Measurements from ENCODE around the gene HSD17B2.
"Not testable (repeated sequence)": the region's sequence is repeated elsewhere in the genome, so short reads cannot be mapped to it uniquely, and the experiment has no call there.

HSD17B2 gene

DNA sequence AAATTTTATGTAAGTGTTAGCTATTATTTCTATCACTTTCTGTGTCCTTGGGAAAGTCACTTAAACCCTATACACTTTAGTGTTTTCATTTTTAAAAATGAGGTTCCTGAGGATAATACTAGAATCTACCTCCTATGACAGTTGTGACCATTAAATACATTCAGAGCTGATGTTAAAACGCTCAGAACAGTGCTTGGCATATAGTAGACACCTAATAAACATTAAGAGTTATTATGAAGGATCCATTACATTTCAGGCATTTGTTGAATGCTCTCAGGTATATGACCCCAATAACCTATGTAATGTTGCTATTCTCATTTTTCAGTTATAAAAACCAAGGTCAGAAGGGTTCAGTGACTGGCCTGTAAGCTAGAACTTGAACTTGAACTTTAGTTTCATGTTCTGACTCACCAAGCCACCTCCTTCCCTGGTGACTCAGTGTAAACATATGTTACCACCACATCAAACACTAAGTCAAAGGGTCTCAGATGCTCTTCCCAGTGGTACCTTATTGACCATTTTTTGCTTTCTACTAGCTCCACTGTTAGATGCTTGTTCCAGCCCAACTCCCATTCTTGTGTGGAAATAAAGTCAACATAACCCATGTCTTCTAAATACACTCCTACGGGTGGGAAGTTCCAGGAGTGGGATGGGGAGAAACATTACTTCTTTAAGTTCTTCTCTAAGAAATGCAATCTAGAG, 47.6 kb downstream of the HSD17B2 start:
- no peak for DNase-seq

DNA sequence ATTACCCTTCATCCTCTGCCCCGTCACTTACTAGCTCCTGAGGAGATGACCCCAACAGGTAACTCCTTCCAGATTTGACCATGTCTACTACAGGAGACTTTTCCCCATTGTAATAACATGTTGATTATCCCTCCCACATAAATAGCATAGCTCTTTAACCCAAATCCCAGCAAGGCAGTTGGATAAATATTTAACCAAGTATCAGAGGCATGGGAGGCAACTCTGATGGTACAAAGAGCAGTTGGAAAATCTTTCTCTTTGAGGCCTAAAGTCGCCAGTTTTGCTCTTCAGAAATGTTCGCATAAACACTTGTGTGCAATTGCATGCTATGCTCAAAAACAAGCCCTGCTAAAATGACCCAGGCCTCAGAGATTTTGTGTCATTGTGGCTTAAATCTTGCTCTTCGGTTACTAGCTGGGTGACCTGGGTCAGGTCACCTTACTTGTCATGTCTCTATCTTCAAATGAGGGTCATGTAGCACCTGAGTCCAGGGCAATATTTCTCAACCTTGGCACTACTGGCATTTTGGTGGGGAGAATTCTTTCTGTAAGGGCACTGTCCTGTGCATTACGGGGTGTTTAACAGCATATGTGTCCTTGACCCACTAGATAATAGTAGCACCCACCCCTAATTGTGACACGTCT, 48.8 kb downstream of the HSD17B2 start:
- no peak for DNase-seq

DNA sequence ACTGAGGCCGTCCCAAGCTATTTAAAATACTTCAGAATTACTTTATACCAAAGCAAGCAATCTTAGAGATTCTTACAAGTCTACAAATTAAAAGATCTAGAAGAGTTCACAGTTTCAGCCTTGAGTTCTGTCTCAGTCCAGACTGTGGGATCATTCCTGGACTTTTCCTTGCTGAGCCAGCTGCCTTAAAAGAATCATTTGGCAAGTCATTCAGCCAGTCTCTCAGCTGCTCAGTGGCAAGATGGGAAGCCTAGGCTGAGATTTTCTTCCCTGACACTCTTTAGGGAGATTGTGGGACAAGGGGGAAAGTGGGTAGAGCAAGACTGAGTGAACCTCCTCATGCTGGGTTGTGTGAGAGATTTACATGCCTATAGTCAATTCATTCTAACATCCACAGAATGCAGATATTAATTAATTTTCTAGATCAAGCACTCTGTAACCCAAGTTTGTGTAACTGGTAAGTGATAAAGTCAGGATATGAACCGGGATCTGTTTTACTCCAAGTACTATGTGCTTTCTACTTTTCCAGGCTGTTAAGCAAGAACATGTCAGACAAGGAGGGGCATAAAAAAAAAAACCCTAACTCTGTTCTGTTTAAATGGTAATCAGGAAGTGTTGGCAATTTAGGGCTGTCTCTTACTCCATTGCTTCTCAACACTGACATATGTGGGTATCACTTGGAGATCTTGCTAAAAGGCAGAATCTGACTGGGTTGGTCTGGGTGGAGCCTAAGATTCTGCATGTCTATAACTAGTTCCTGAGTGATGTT, 50.1 kb downstream of the HSD17B2 start:
- DNase-seq, result no peak

DNA sequence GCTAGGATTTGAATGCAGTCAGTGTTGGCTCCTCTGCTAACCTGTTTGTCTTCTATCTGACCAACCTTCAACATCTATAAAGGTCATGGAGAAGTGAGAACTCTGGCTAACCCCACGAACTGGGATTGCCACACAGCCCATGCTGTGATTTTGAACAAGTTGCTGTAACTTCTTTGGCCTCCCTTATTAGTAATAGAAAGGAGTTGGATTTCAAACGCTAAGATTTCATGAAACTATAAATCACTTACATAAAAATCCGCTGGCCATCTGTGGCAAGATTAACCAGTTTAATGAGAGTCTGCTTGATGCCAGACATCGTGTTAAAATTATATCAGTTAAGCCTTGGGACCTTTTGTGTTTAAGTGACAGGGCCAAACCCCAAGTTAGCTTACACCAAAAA, 53.4 kb downstream of the HSD17B2 start:
- no peak for DNase-seq

DNA sequence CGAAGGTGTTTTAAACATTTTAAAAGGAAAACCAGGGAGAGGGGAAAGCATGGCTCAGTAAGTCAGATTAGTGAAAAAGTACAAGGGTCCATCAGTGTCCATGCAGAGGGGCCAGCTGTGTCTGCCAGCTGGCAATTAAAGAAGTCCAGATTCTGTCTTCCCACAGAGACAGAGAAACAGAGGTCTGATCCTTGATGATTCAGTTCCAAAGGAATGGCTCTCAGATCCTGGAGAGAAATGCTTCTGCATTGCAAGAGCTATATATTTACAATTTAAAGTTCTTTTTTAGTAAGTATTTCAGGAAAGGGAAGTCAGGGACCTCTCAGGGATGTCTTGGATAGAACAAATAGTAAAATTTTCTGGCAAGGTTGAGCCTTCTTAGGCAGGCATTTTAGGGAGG, 56.2 kb downstream of the HSD17B2 start:
- no peak for DNase-seq

DNA sequence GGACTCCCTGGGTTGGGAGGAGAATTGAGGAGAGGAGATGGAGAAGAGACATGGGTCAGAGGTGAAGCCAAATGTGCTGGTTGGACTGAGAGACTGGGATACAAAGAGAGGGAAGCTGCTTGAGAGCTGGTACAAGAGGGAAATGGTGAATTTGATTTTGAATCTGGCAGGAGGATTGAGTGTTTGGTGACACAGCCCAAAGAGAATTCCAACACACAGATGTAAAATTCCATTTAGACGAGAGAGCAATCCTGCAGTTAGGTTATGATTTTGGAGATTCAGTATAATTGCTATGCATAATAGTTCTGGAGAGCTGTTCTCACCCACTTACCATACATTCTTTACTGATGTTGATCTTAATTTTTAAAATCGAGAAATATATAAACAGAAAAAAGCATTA, 57.7 kb downstream of the HSD17B2 start:
- no peak for DNase-seq

DNA sequence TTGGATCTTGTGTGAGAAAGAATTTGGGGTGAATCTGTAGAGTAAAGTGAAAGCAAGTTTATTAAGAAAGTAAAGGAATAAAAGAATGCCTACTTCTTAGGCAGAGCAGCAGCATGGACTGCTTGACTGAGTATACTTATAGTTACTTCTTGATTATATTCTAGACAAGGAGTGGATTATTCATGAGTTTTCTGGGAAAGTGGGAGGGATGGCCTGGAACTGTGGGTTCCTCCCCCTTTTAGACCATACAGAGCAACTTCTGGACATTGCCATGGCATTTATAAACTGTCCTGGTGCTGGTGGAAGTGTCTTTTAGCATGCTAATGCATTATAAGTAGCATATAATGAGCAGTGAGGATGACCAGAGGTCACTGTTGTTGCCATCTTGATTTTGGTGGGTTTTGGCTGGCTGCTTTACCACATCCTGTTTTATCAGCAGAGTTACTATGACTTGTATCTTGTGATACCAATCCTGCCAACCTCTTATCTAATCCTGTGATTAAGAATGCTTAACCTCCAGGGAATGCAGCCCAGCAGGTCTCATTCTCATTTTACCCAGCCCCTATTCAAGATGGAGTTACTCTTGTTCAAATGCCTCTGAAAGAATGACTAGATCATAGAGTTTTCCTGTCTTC, 58.7 kb downstream of the HSD17B2 start:
- no peak for DNase-seq

DNA sequence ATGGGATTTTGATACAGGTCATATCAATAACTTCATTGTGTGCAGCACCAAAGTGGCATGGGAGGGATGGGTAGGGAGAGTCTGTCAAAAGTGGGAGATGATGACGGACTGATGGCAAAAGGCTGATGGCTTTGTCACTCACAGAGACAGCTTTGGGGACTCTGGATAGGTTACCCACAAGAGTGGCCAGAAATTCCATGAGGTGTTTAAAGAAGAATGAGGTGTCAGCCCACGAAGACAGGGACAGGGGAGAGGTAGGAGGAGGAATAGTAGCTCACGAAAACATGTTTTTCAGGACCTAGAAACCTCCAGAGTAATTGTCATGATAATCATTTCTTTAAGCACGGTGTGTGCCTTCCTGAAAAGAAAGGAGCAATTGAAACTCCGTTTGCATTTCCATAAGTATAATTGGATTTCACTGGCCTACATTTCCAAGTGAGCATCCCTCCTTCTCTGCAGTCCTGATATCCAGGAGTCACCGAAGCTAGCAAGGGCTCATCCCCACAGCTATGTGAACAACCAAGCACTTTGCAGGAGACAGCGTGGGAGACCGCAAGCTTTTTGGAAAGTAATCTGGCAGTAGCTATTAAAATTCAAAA, 60.0 kb downstream of the HSD17B2 start:
- no peak for DNase-seq

DNA sequence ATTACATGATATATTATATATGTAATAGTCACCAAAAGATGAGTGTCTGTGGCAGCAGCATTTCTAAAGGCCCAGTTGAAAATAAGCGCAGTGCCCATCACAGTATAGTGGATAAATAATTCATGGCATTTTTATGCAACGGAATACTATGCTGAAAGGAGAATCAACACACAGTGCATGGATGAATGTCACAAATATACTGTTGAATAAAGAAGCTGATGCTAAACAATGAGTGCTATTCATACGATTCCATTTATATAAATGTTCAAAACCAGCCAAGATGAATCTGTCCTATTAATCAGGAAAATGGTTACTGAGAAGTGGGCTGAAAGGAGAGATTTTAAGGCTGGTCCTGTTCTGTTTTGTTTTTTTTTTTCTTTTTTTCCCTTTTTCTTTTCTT, 61.6 kb downstream of the HSD17B2 start:
- DNase-seq, result no peak

DNA sequence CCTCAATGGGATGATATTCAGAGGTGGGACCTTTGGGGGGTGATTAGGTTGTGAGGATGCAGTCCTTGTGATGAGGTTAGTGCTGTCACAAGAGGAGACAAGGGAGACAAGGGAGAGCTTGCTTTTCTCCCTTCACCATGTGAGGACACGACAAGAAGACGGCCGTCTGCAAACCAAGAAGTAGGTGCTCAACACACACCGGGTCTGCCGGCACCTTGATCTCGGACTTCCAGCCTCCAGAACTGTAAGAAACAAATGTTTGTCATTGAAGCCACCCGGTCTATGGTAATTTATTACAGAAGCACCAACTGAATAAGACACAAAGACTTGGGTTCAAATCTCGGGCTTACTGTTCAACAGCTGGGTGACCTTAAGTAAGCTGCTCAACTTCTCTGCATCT, 70.1 kb downstream of the HSD17B2 start:
- DNase-seq, result no peak

DNA sequence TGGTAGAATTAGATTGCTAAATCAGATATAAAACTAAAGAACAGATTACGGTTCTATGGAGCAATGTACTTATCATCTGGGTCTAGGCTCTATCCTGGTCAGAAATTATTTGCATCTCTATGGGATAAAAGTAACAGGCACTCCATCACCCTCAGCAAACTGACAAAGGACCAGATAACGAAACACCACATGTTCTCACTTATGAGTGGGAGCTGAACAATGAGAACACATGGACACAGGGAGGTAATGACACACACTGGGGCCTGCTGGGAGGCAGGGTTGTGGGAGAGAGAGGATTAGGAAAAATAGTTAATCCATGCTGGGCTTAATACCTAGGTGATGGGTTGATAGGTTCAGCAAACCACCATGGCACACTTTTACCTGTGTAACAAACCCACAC, 73.0 kb downstream of the HSD17B2 start:
- no peak for DNase-seq

DNA sequence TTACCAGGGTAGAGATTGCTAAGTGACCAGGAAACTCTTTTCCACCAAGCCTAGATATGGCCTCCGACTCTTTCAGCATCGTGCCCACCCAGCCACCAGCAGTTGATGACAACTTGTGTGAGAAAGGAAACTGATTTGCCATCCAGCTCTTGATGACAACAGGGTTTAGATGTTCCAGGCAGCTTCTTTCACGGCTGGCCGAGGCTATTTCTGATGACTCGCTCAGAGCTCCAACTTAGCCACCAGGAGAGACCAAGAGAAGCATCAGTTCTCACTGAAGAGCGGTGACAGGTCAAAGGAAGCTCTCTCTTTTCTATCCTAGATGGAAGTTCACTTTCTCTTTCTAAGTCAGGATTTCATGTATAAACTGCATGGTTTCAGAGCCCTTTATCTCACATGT, 73.7 kb downstream of the HSD17B2 start:
- DNase-seq, result no peak

DNA sequence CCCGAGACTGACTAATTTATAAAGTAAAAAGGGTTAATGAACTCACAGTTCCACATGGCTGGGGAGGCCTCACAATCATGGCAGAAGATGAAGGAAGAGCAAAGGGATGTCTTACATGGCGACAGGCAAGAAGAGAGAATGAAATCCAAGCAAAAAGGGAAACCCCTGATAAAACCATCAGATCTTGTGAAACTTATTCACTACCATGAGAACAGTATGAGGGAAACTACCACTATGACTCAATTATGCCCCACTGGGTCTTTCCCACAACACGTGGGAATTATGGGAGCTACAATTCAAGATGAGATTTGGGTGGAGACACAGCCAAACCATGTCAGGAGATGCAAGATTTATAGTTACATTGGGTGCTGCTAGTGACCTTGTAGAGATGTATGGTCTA, 74.2 kb downstream of the HSD17B2 start:
- DNase-seq, result not testable (repeated sequence)

DNA sequence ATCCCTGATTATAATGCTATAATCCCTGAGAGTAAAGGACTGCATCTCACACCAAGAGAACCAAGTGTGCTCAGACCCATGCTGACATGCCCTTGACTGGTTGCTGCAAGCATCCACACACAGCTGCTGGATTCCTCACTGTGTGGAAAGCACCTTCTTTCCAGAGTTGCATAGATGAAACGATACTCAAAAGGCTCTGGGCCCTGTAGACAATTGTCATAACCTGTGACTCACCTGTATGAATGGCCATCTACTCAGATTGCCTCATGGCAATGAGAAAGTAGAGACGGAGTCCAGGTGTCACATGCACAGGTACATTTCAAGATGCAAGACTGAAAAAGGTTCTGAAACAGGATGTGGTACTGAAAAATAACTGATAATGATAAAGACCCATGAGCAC, 76.9 kb downstream of the HSD17B2 start:
- DNase-seq, result no peak

DNA sequence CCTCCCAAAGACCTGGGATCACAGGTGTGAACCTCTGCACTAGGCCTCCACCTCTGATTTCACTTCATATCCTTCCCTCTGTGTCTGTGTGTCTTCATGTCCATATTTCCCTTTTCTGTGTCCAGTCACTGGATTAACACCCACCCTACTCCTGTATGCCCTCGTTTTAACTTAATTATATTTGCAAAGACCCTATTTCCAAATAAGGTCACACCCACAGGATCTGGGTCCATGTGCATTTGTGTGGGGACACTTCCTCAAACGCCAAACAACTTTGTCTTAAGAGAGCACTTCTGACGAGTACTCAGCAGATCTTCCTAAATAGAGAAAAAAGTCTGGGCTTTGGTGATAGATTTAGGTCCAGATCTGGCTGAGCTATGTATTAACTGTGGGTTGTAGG, 78.7 kb downstream of the HSD17B2 start:
- DNase-seq, result no peak

DNA sequence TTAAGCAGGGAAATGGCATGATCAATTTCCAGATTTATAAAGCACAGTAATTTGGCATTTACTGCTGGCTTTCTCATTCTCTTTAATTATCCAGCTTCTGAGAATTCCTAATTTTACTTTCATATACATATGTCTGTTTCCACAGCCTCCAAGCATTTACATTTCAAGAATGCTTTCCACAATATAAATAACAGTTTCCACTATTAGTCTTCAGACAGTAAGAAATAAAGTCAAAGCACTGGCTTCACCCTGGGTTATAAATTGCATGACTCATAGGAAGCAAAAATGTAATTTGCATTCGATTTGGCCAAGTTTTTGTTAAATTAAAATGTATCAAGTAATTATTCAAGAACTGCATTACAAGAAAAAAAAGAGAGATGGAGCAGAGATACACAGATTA, 81.5 kb downstream of the HSD17B2 start:
- DNase-seq, result no peak

DNA sequence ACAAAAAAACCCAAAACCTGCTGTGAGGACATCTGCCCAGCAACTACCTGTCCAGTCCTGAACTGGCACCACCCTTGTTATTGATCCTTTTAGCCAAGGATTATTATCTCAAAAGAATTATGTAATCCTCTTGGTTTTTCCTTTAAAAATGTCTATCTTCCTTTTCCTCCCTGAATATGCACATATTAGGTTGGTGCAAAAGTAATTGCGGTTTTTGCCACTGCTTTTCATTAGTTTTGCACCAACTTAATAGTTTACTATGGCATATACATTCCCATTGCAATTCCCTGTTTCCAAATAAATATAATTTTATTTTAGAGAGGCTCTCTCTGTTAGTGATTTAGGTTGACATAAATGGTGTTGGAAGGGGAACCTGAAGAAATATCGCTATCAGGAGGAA, 83.7 kb downstream of the HSD17B2 start:
- no peak for DNase-seq

DNA sequence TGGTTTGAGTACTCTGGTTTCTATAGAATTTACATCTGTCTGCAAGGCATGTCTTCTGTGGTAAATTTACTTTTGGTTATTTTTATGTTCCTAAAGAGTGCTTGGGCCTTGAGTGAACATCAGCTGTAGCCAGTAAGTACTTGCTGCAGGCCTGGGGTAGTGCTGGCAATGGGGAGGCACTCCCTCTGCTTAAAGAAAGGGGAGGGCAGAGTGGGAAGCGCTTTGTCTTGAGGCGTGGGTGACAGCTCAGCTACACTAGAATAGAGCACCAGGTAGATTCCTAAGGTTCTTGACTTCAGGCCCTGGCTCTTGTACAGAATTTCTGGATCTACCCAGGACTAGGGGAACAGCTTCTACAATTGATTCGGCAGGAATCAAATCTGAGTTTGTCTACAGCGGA, 84.4 kb downstream of the HSD17B2 start:
- DNase-seq, result no peak

DNA sequence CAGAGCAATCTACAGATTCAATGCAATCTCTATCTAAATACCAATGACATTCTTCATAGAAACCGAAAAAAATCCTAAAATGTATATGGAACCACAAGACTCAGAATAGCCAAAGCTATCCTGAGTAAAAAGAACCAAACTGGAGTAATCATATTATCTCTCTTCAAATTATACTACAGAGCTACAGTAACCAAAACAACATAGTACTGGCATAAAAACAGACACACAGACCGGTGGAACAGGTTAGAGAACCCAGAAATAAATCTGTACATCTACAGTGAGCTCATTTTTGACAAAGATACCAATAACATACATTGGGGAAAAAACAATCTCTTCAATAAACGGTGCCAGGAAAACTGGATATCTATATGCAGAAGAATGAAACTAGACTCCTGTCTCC, 89.6 kb downstream of the HSD17B2 start:
- no peak for DNase-seq

DNA sequence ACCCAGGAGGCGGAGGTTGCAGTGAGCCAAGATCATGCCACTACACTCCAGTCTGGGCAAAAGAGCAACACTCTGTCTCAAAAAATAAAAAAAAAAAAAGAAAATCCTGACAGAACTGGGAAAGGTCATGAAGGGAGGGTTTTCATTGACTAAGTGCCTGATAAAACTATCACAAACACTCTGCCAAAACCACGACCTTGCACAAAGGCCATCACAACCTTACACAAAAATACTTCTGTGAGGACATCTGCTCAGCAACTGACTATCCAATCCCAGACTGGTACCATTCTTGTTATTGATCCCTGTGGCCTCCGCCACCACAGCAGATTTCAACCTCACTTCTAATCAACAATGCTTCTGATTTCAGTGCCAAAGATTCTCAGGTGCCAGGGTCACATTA, 94.8 kb downstream of the HSD17B2 start:
- no peak for DNase-seq

DNA sequence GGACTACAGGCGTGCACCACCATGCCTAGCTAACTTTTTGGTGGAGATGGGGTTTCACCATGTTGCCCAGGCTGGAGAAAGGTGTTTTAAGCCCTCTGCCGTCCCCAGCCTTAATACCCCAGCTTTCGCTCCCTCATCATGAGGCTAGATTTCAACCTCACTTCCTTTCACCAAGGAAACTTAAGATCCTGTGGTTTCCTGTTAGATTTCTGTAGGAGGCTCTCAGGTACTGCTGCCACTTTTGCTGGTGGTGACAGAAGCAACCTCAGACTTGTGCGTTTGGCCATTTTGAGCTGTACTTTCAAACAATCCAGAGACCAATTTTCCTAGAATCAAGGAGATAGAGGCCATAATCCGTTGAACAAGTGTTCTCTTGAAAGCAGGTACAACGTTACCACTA, 98.7 kb downstream of the HSD17B2 start:
- DNase-seq, result no peak

DNA sequence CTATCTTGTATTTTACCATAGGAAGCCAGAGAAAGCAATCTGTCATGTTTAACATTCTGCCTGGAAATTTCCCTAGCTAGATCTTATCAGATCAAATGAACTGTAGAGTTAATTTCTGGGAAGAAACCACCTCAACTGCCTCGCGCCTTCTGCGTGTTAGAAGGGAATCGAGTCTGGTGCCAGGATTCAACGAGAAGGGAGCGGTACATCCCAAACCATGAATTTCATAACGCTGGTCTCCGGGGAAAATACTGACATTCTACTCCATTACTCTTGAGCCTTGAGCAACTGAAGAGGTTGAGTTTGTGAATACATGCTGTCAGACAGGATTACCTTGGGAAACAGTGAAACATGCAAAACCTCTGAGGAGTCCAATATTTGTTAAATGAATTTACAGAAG, 99.8 kb downstream of the HSD17B2 start:
- DNase-seq, result no peak

DNA sequence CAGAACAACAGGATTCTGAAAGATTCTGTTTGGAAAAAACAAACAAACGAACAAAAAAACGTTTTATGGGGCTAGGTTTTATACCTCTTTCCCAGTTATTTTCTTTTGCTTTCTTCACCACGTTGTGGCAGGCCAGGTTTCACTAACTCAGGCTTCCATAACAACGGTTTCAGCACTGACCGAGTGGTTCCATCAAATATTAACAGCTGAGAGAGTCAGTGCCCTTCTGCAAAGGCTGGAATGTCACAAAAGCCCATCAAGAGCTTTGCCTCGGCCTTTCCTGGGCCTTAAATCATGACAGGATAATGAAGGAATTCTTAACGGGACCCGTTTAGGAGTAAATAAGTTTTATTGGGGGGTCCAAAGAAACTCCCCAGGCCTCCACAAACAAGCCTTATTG, 100.8 kb downstream of the HSD17B2 start:
- DNase-seq, result no peak

All from activated CD4-positive, alpha-beta T cell treated with anti-CD3 and anti-CD28 coated beads for 1 hour (primary cell).